MV-4-11 (cell line): Measurements from ENCODE around the gene PRPSAP2.

Experiments used
- DNase-seq: peaks from one replicate; lab custom pipeline; 2025; lab: John Stamatoyannopoulos, UW

Gene PRPSAP2

GRCh38 chr17:18962494-18962815 lies 104.5 kb downstream of the PRPSAP2 start:
- no peak for DNase-seq

- DNase-seq, result no peak
Measured at GRCh38 chr17:18963126-18964017, 105.4 kb downstream of the PRPSAP2 start.

DNA sequence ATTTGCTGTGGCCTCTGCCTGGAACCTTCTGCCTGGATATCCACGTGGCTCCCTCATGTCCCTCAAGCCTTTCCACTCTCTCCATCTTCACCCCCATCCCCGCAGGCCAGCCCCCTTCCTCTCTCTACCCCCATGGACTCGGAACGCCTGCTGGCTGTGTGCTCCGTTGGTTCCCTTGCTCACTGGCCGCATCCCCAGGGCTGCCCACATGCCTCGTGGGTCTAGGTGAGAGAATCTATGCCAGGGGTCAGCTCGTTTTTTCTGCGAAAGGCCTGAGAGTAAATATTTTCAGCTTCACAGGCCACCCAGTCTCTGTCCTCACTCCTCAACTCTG lies 106.1 kb downstream of the PRPSAP2 start:
- DNase-seq, result no peak

GRCh38 chr17:18964550-18964949 lies 106.6 kb downstream of the PRPSAP2 start:
- DNase-seq, result no peak

DNA sequence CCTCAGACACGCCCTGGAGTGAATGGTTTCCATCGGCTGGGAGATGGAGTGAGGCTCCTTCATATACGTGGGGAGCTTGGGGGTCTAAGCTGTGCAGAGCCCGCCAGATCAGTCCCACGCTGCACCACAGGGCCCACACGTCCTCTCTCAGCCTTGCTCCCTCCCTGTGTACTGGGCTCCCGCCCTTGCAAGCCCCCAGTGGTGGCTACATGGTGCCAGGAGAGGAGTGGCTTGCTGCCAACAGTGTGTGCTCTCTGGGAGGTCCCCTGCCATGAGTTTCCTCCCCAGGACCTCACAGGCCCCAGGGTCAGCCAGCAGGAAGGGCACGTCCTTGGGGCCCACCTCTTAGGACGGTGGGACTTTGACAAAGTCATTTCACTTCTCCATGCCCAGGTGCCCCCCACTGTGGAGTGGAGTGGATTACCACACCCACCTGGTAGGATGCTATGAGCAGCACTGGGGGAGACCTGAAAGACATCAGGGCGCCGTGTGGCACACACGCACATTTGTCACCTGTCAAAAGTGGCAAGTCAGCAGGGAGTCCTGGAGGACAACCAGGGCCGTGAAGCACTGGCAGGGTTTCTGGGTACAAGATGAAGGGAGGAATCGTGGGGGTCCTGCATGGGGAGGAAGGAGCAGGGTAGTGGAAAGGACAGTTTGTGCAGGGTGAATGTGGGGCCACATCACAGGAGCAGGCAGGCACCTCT lies 107.8 kb downstream of the PRPSAP2 start:
- DNase-seq, result no peak

DNA sequence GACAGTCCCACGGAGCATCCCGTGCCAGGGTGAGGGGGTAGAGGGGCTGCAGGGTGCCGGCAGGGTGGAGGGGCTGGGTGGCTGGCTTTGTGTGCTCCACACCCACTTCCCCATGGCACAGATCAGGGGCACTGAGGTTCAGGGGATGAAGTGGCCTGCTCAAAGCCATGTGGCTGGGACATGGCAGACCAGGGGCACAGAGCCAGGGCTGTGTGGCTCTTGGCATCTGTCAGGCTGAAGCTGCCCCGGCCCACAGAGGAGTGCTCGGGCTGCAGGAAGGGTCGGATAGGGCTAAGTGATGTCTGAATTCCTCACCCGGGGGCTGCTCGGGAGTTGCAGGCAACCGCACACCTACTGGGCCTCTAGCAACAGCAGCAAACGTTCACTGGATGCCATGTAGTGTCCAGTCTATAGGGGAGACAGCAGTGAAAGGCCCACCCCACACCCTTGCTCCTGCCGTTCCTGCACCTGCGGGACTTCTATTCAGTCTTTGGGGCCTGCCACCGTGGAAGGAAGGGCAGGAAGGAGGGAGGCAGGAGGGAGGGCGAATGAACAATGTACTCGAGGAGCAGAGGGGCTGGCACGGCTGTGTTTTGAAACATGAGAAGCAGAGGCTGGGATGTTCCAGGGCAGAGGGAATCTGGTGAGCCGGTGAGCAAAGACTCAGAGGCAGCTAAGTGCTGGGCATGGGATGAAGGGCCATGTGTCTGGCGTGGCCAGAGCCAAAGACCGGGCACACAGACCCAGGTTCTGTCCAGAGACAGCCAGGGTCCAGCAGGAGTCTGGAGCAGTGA lies 109.1 kb downstream of the PRPSAP2 start:
- DNase-seq, result no peak

DNA sequence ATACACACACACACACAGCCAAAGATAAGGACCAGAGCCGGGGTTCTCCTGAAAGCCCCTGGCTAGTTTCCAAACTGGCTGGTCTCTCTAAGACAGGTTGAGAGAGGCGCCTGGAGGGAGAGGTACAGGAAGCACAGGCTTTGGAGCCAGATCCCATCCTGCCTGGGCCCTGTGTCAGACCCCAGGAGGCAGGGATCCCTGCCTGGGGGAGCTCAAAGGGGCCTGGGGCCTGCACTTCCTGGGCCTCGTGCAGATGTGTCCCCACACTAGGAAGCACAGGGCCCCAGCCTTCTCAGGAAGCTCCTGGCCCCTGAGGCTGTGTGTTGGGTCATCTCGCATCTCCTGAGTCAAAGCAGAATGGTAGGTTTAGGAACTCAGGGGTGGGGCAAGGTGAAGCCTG lies 110.0 kb downstream of the PRPSAP2 start:
- DNase-seq, result no peak

DNA sequence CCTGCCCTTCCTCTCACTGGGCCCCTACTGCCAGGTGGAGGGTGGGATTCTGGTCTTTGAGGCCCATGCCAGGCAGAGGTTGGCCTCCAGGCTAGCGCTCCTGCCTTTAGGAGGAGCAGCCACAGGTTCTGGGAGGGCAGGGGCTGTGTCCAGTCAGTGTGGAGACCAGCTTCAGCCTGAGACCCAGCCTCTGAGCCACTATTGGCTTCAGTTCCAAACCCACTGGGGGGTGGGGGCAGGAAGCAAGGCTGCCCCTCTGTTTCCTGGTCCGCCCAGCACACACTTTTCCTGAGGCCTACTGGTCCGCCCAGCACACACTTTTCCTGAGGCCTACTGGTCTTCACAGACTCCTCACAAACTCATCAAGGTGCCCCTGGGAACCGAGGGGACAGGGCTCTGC lies 110.4 kb downstream of the PRPSAP2 start:
- DNase-seq, result no peak

DNA sequence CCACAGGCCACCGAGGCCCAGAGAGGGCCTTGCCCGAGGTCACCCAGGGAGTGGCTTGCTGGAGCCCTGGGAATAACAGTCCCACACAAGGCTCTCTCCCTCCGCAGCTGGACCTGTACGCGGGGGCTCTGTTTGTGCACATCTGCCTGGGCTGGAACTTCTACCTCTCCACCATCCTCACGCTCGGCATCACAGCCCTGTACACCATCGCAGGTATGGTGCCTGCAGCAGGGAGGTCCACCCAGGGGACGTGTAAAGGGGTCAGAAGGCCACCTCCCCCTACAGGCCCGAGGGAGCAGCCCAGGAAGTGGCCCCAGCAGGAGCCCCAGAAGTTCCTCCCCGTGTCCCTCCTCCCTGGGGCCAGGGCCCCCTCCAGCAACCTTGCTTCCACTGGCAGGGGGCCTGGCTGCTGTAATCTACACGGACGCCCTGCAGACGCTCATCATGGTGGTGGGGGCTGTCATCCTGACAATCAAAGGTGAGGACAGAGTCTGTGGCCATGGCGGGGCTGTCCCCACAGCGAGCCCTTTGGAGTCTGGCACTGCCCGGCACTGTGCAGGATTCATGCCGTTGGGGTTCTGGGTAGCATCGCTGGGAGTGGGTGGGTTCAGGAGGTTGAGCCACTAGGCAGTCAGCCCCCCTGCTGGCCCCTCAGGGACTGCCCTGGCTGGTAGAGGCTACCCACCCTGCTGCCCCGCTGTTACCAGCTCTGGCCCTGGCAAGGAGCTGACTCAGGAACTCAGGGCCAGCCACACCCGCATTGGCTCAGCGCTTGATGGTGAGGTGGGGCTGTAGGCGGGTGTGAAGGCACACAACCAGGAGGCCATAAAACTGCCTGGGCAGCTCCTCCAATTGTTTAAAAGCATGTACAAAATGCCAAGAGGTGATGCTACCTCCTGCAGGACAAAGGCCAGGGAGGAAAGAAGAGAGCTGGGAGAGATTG lies 111.3 kb downstream of the PRPSAP2 start:
- no peak for DNase-seq

DNA sequence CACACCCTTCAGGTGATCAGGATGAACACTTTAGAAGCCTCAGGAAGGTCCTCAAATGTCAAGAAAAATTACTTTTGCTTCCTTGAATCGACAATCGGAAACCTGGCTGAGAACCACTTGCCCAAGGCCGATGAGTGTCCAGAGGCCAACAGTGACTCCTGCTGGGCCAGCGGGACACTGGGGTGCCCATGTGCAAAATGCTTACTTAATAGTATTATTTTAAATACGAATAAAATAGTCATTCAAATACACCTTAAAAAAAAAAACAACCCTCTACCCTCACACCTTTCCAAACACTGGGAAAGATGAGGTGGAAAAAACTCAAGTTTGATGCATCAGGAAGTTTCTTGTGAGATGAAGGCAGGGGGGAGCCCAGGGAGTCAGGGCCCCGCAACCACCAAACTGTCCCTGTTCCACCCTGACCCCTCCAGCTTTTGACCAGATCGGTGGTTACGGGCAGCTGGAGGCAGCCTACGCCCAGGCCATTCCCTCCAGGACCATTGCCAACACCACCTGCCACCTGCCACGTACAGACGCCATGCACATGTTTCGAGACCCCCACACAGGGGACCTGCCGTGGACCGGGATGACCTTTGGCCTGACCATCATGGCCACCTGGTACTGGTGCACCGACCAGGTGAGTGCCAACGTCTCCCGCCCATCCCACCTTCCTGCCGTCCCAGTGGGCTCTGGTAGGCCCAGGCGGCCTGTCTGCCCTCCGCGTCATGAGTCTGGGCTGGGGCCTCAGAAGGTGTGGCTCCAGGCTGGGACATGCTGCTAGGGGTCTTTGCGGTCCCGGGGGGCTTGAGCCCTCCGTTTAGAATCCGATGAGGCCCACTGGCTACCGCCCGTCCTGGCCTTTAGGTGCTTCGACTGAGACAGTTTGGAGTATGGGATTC lies 112.9 kb downstream of the PRPSAP2 start:
- DNase-seq, result no peak

- DNase-seq, result no peak
Measured at GRCh38 chr17:18971801-18972200, 113.9 kb downstream of the PRPSAP2 start.

- no peak for DNase-seq
Measured at GRCh38 chr17:18974407-18975149, 116.6 kb downstream of the PRPSAP2 start.

DNA sequence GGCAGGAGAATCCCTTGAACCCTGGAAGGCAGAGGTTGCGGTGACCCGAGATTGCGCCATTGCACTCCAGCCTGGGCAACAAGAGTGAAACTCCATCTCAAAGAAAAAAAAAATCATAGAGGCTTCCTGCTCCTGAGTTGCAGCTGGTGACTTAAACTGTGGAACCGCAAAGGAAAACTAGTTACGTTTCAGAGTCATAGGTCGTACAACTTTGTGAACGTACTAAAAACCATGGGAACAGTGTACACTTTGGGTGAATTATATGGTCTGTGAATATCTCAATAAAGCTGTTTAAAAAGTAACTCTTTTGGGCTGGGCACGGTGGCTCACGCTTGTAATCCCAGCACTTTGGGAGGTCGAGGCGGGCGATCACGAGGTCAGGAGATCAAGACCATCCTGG lies 117.7 kb downstream of the PRPSAP2 start:
- DNase-seq, result peak; percentile 81

- no peak for DNase-seq
Measured at GRCh38 chr17:18976201-18976600, 118.3 kb downstream of the PRPSAP2 start.

- no peak for DNase-seq
Measured at GRCh38 chr17:18977021-18977420, 119.1 kb downstream of the PRPSAP2 start.

GRCh38 chr17:18977646-18978045 lies 119.7 kb downstream of the PRPSAP2 start:
- no peak for DNase-seq

GRCh38 chr17:18978050-18978449 lies 120.1 kb downstream of the PRPSAP2 start:
- DNase-seq, result no peak

- no peak for DNase-seq
Measured at GRCh38 chr17:18978655-18979054, 120.7 kb downstream of the PRPSAP2 start.
